BLaER1 treated with 17β-estradiol and CSF1 and Interleukin-3, amounts not matched to agents 10 nM and 100 nM (cell line): ENCODE data around the gene CHDH.

Source experiments
- H3K27ac ChIP-seq, 11 experiments: shearing (Covaris generic); formaldehyde crosslinking; 2 replicates each; pipeline ENCODE4 v1.8.1; 2022
- H3K27me3 ChIP-seq, 11 experiments: shearing (Covaris generic); formaldehyde crosslinking; 2 replicates each; pipeline ENCODE4 v1.8.1; 2022
- H3K36me3 ChIP-seq, 11 experiments: shearing (Covaris generic); formaldehyde crosslinking; 2 replicates each; pipeline ENCODE4 v1.8.1; 2022
- H3K4me1 ChIP-seq, 10 experiments: shearing (Covaris generic); formaldehyde crosslinking; 2 replicates each; pipeline ENCODE4 v1.8.1; 2022
- H3K4me2 ChIP-seq, 11 experiments: shearing (Covaris generic); formaldehyde crosslinking; 2 replicates each; pipeline ENCODE4 v1.8.1; 2022
- H3K4me3 ChIP-seq, 10 experiments: shearing (Covaris generic); formaldehyde crosslinking; 2 replicates each; pipeline ENCODE4 v1.8.1; 2022
- H3K9ac ChIP-seq, 11 experiments: shearing (Covaris generic); formaldehyde crosslinking; 2 replicates each; pipeline ENCODE4 v1.8.1; 2022
- H3K9me3 ChIP-seq, 11 experiments: shearing (Covaris generic); formaldehyde crosslinking; replicated peaks in 1 of 11; 2 replicates each; pipeline ENCODE4 v1.8.1; 2022
- H4K20me1 ChIP-seq, 11 experiments: shearing (Covaris generic); formaldehyde crosslinking; 2 replicates each; pipeline ENCODE4 v1.8.1; 2022
- Cebpa-rat ChIP-seq, 11 experiments: shearing (Covaris generic); IDR thresholded peaks; 2 replicates each; pipeline ENCODE4 v1.8.1; 2022

The CHDH gene

DNA sequence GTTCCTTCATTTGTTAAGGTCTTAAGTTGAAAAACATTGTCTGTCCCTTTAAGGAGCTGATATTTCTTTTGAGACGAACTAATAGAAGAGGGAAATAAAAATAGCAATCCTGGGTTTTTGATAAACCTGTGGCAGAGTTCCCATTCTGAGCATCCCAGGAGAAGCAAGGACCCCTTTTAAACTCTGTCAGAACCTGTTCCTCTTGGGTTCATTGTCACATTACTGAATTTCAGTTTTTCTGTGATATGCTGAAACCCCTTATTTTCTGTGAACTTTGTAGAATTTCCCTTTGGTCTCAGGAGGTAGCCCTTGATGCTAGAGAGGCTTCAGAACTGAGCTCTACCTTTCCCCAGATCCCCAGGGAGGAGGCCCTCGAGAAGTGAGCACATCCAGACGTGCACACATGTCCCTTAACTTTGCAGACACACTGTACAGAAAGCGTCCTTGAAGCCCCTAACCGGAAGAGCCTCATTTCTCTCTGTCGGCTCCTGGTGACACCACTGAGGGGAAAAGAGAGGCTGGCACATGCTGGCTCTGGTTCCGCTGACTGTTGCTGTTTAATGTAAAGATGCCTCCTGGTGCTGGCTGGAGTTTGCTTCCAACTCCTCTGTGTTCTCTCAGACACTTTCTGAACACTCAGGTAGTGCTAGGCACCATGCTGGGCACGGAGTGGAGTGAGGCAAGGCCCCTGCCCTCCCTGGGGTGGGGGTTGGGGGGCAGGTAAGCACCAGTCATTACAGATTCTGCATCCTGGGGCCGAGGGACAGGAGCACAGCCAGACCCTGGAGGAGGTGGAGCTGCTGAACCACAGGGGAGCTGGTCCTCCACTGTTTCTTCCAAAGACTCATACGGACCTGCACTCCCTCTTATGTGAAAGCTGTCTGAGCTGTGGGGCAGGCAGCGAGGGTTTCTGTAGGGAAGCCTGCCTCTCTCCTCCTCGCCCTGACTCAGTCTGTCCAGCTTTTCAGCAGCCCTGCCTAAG is 77.5 kb downstream of the CHDH start:
- no peaks in the 10 kb centered on the region for H3K36me3 ChIP-seq
- H3K27me3 ChIP-seq, result no peaks in the 10 kb centered on the region
- peaks cover 0 to 9% (median 0%) of the 10 kb centered on the region in 10 experiments; a peak in 4 of 20 replicates for H3K4me1 ChIP-seq
- H3K27ac ChIP-seq, result no peak overlapping the region
- no peaks in the 10 kb centered on the region; a peak in 1 of 22 replicates for H4K20me1 ChIP-seq
- H3K4me2 ChIP-seq, result no peak overlapping the region
- no peaks in the 10 kb centered on the region for H3K9me3 ChIP-seq
- no peak overlapping the region for H3K4me3 ChIP-seq
- no peak overlapping the region for H3K9ac ChIP-seq
- no peak for TF ChIP-seq Cebpa-rat (IDR thresholded peaks at IDR 0.05)

DNA sequence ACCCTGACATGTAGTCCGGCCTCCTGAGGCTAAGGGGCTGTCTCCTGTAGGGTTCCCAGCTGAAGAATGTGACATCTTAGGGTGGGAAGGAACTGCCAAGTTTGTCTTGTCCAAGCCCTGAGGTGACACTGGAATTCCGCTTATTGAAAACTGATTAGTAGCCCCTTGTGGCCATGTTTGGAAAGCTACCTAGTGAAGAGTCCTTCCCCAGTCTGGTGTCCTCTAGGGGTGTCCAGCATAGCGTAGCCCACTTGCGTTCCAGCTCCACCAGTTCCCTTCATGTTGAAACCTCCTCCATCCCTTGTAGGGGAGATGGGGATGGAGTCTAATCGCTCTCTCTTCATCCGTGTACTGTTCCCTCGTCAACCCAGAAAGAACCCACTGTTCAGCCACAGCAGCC is 79.5 kb downstream of the CHDH start:
- Histone ChIP-seq H3K27me3 (no peaks in the 10 kb centered on the region), H3K27ac (no peak overlapping the region), H3K4me2 (no peak overlapping the region), H3K4me1 (peaks cover 0 to 10% (median 0%) of the 10 kb centered on the region in 10 experiments; a peak in 3 of 20 replicates), H3K9me3 (no peaks in the 10 kb centered on the region), H4K20me1 (no peaks in the 10 kb centered on the region), H3K36me3 (no peaks in the 10 kb centered on the region), H3K9ac (no peak overlapping the region), H3K4me3 (no peak overlapping the region)
- no peak for TF ChIP-seq Cebpa-rat (IDR thresholded peaks at IDR 0.05)

DNA sequence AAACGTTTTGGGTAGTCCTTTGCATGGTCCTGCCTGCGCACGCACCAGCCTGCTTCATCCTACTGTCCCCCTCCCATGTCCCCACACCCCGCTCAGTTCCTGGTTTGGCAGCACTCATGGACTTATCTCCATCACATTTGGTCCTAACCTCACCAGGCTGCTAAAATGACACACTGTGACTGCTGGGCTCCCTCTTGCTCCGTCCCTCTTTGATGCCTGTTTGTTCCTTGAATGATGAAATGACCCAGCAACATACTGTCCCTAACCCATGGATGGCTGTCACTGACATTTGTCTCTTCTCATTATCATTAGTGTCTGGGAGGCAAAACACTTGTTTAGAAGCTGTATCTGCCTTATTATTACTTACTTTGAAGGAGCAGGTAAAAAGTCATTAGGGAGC is 80.5 kb downstream of the CHDH start:
- no peak overlapping the region for H3K27ac ChIP-seq
- no peak overlapping the region for H3K9ac ChIP-seq
- peaks cover 0 to 10% (median 0%) of the 10 kb centered on the region in 10 experiments; a peak in 3 of 20 replicates for H3K4me1 ChIP-seq
- H3K4me3 ChIP-seq, result no peak overlapping the region
- H3K9me3 ChIP-seq, result no peaks in the 10 kb centered on the region
- no peaks in the 10 kb centered on the region for H3K27me3 ChIP-seq
- no peak overlapping the region for H3K4me2 ChIP-seq
- H4K20me1 ChIP-seq, result no peaks in the 10 kb centered on the region
- no peak for TF ChIP-seq Cebpa-rat (IDR thresholded peaks at IDR 0.05)
- no peaks in the 10 kb centered on the region for H3K36me3 ChIP-seq

DNA sequence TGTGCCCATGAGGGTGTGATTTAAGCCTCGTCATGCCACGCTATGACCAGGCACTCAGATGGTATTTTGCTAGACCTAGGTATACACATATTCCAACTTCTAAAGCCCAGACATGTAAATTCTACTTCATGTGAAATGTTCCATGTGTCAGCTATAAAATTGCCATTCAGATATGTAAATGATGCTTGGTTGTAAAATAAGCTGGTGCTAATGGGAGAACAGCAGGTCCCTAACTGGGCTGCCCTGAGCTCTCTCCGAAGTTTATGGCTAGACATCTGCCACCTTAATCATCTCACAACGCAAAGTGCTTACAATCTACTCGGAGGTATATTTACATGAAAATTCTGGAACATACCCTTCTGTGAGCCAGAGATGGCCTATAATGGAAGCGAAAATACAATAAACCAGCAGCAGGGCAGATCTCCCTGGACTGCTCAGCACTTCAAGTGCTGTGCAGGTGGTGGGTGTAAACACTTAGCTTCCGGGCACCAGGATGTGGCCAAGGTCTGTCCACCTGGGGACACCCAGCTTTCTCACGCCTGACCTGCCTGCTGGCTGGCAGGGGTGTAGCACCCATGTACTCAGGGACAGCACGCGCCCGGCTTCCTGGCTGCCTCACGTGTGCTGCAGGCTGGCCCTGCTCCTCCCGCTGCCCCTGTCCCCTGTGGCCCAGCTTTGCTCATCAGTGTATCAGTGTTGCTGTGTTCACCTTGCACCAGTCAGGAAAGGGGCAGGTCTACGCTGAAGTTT is 82.0 kb downstream of the CHDH start:
- Histone ChIP-seq H3K27ac (no peak overlapping the region), H4K20me1 (no peaks in the 10 kb centered on the region), H3K9me3 (no peaks in the 10 kb centered on the region), H3K4me3 (no peak overlapping the region), H3K27me3 (no peaks in the 10 kb centered on the region), H3K9ac (no peak overlapping the region), H3K4me2 (no peak overlapping the region), H3K4me1 (peaks cover 0 to 10% (median 0%) of the 10 kb centered on the region in 10 experiments; a peak in 1 of 20 replicates), H3K36me3 (no peaks in the 10 kb centered on the region)
- TF ChIP-seq Cebpa-rat (IDR thresholded peaks at IDR 0.05), result no peak

DNA sequence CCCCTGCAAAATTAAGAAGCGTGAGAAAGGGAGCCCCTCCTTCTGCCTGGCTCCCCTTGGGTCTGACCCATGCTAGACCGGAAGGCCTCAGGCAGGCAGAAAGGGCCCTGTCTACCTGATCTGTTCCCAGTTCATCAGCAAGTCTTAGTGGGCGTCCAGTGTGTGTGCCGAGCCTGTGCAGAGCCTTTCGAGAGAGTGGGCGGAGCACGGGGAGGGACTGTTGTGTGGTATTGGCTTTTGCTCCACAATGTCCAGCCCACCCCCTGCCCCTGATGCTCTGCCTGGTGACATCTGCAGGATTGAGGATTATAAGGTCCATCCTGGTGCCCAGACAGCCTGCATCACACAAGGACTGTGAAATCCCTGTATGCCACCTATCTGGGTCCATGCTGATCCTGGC is 82.9 kb downstream of the CHDH start:
- no peaks in the 10 kb centered on the region for H3K9me3 ChIP-seq
- no peak overlapping the region for H3K4me2 ChIP-seq
- no peaks in the 10 kb centered on the region for H4K20me1 ChIP-seq
- TF ChIP-seq Cebpa-rat (IDR thresholded peaks at IDR 0.05), result no peak
- peaks cover 0 to 10% (median 0%) of the 10 kb centered on the region in 10 experiments; a peak in 1 of 20 replicates for H3K4me1 ChIP-seq
- no peaks in the 10 kb centered on the region for H3K27me3 ChIP-seq
- no peaks in the 10 kb centered on the region for H3K36me3 ChIP-seq
- H3K4me3 ChIP-seq, result no peak overlapping the region
- H3K27ac ChIP-seq, result no peak overlapping the region
- no peak overlapping the region for H3K9ac ChIP-seq
